Fibroblast of the aortic adventitia (primary cell): ENCODE results near the gene PBX1. TPM values are rescaled to one million over a fixed set of nuclear protein-coding genes. Genes with fewer than 3 reads are reported as not detected.

Experiments
- DNase-seq: peaks from one replicate; pipeline ENCODE4 v3.0.0-alpha.2; 2010; ENCODE audit warnings: low read depth
- H3K4me3 ChIP-seq: 2 replicates; pipeline ENCODE4 v1.5.1; 2011; ENCODE audit warnings: low read depth, mild to moderate bottlenecking, control low read depth, low read length, moderate library complexity
- CTCF ChIP-seq: IDR thresholded peaks from 2 replicates; pipeline ENCODE4 v1.5.1; 2011; ENCODE audit warnings: mild to moderate bottlenecking, low read length, control low read depth, inconsistent platforms; ENCODE audit not compliant: insufficient read depth
- total RNA-seq: library from RNA; depleted of rRNA; stranded (reverse); fragments of >200 nt; gene quantifications from 2 replicates; pipeline ENCODE4 v1.2.3, GENCODE V29; 2012; ENCODE audit warnings: low replicate concordance

The PBX1 gene
- total RNA-seq, 1 donor, result 95.6 TPM

GRCh38 chr1:164746632-164747031 lies 187.6 kb downstream of the PBX1 start:
- no peak for TF ChIP-seq CTCF
- DNase-seq, result peak; percentile 83
- H3K4me3 ChIP-seq, result no peak overlapping the region

GRCh38 chr1:164748253-164748899 lies 189.4 kb downstream of the PBX1 start:
- peak; percentile 100 for DNase-seq
- H3K4me3 ChIP-seq, result no peak overlapping the region
- no peak for TF ChIP-seq CTCF

GRCh38 chr1:164753521-164754077 lies 194.6 kb downstream of the PBX1 start:
- DNase-seq, result peak; percentile 47
- no peak for TF ChIP-seq CTCF
- H3K4me3 ChIP-seq, result peak overlapping the region; percentile 18

GRCh38 chr1:164754088-164754600 lies 195.2 kb downstream of the PBX1 start:
- peak; percentile 94 for DNase-seq
- peak overlapping the region; percentile 18 for H3K4me3 ChIP-seq
- no peak for TF ChIP-seq CTCF

GRCh38 chr1:164755690-164756089 lies 196.7 kb downstream of the PBX1 start:
- DNase-seq, result no peak
- no peak overlapping the region for H3K4me3 ChIP-seq
- TF ChIP-seq CTCF, result no peak

- no peak for TF ChIP-seq CTCF
- DNase-seq, result peak; percentile 68
- no peak overlapping the region for H3K4me3 ChIP-seq
Measured at GRCh38 chr1:164756741-164757140, 197.8 kb downstream of the PBX1 start.
